A549 (cell line): ENCODE measurements around the gene CHCT1.

Experiments
- BCL3 ChIP-seq: fragments of >200 bp; sonication (Bioruptor Twin); formaldehyde crosslinking; IDR thresholded peaks from 3 replicates; pipeline ENCODE4 v1.6.1; 2016
- BHLHE40 ChIP-seq: IDR thresholded peaks from 2 replicates; pipeline ENCODE4 v1.6.1; 2012; ENCODE audit warnings: low read depth, low read length, inconsistent platforms
- CTCF ChIP-seq: fragments of >200 bp; sonication (Bioruptor Twin); formaldehyde crosslinking; IDR thresholded peaks from 3 replicates; pipeline ENCODE4 v1.5.1; 2016
- EP300 ChIP-seq, 2 experiments: fragments of >200 bp; sonication (Bioruptor Twin); formaldehyde crosslinking; IDR thresholded peaks; 2 replicates in 1 of 2; 3 replicates in 1 of 2; pipeline ENCODE4 v1.6.1; 2016 to 2017
- POLR2A ChIP-seq: IDR thresholded peaks from 2 replicates; pipeline ENCODE4 v1.6.1; 2012; ENCODE audit warnings: mild to moderate bottlenecking, low read length
- REST ChIP-seq: fragments of 200-600 bp; sonication (generic); IDR thresholded peaks from 2 replicates; pipeline ENCODE4 v1.6.1; 2016; ENCODE audit warnings: antibody characterized with exemption, mild to moderate bottlenecking, moderate library complexity
- SMC3 ChIP-seq: fragments of >200 bp; sonication (Bioruptor Twin); formaldehyde crosslinking; IDR thresholded peaks from 3 replicates; pipeline ENCODE4 v1.6.1; 2018; ENCODE audit warnings: inconsistent platforms
- TF ChIP-seq, protein P1 (sequence below): IDR thresholded peaks from 2 replicates; pipeline ENCODE4 v1.6.1; 2012
- TF ChIP-seq, protein P2 (sequence below): IDR thresholded peaks from 2 replicates; pipeline ENCODE4 v1.6.1; 2012

- TF ChIP-seq POLR2A (no peak), EP300 (IDR thresholded peaks at IDR 0.05) (no peak), CTCF (no peak), REST (no peak), BHLHE40 (no peak), BCL3 (no peak), SMC3 (no peak)
- TF ChIP-seq, protein P1, sequence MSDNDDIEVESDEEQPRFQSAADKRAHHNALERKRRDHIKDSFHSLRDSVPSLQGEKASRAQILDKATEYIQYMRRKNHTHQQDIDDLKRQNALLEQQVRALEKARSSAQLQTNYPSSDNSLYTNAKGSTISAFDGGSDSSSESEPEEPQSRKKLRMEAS: no peak
- TF ChIP-seq, protein P2, sequence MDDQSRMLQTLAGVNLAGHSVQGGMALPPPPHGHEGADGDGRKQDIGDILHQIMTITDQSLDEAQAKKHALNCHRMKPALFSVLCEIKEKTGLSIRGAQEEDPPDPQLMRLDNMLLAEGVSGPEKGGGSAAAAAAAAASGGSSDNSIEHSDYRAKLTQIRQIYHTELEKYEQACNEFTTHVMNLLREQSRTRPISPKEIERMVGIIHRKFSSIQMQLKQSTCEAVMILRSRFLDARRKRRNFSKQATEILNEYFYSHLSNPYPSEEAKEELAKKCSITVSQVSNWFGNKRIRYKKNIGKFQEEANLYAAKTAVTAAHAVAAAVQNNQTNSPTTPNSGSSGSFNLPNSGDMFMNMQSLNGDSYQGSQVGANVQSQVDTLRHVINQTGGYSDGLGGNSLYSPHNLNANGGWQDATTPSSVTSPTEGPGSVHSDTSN: no peak
Observed at GRCh38 chr17:60422162-60422665, at the start of gene CHCT1.
